WTC11 (cell line): Measurements from ENCODE around the gene ELFN2. TPM values are rescaled to one million over a fixed set of nuclear protein-coding genes. Genes with fewer than 3 reads are reported as not detected.

Experiments
- ATAC-seq: fragments of 200-7000 bp; cut with Tn5 transposase; 2 replicates; pipeline ENCODE4 v1.10.0; 2021; ENCODE audit warnings: mild to moderate bottlenecking, moderate library complexity
- CTCF ChIA-PET: fragments of 300-600 bp; sonication (Branson Sonifier 250); formaldehyde crosslinking; loops from one replicate; lab custom pipeline; 2021; ENCODE audit warnings: antibody characterized with exemption; lab: Charles Lee
- POLR2A ChIA-PET: fragments of 350-600 bp; sonication (Branson Sonifier 250); formaldehyde crosslinking; loops from one replicate; lab custom pipeline; 2021; ENCODE audit warnings: antibody characterized with exemption; lab: Charles Lee
- DNase-seq: peaks from one replicate; pipeline ENCODE4 v3.0.0; 2021; ENCODE audit warnings: low spot score
- H3K27ac Mint-ChIP-seq: 2 replicates; pipeline ENCODE4 v1.8.0; 2021; ENCODE audit warnings: mixed read lengths
- H3K27me3 Mint-ChIP-seq: 2 replicates; pipeline ENCODE4 v1.8.0; 2021; ENCODE audit warnings: low read depth, mild to moderate bottlenecking, moderate library complexity, mixed read lengths
- H3K36me3 Mint-ChIP-seq: 2 replicates; pipeline ENCODE4 v1.8.0; 2021; ENCODE audit warnings: mixed read lengths
- H3K4me1 Mint-ChIP-seq: 2 replicates; pipeline ENCODE4 v1.8.0; 2022; ENCODE audit warnings: mixed read lengths
- H3K4me3 Mint-ChIP-seq: 2 replicates; pipeline ENCODE4 v1.8.0; 2021; ENCODE audit warnings: mild to moderate bottlenecking, moderate library complexity, mixed read lengths
- H3K9me3 Mint-ChIP-seq: 2 replicates; pipeline ENCODE4 v1.8.0; 2021; ENCODE audit warnings: mixed read lengths
- ATF1 ChIP-seq: sonication (generic); formaldehyde crosslinking; IDR thresholded peaks from 2 replicates; pipeline ENCODE4 v1.8.1; 2023; ENCODE audit warnings: mild to moderate bottlenecking, moderate library complexity, missing genetic modification reagents
- CBFB ChIP-seq: sonication (generic); formaldehyde crosslinking; IDR thresholded peaks from 2 replicates; pipeline ENCODE4 v1.8.1; 2022; ENCODE audit warnings: mild to moderate bottlenecking, low read depth, missing genetic modification reagents
- CREM ChIP-seq: sonication (generic); formaldehyde crosslinking; IDR thresholded peaks from 2 replicates; pipeline ENCODE4 v1.8.1; 2022; ENCODE audit warnings: mild to moderate bottlenecking, missing genetic modification reagents, moderate library complexity
- FOXP1 ChIP-seq: sonication (generic); formaldehyde crosslinking; IDR thresholded peaks from 2 replicates; pipeline ENCODE4 v1.8.0; 2022; ENCODE audit warnings: missing genetic modification reagents, mild to moderate bottlenecking, moderate library complexity, borderline replicate concordance
- HMGA2 ChIP-seq: fragments of 250-450 bp; sonication (Bioruptor Pico); IDR thresholded peaks from 2 replicates; pipeline ENCODE4 v1.4.0; 2021; ENCODE audit warnings: mild to moderate bottlenecking, moderate library complexity
- MXD4 ChIP-seq: fragments of 250-450 bp; sonication (Bioruptor Pico); IDR thresholded peaks from 2 replicates; pipeline ENCODE4 v1.8.0; 2021; ENCODE audit warnings: mild to moderate bottlenecking, moderate library complexity, borderline replicate concordance
- NFYB ChIP-seq: sonication (generic); formaldehyde crosslinking; conservative IDR thresholded peaks from 2 replicates; pipeline ENCODE4 v1.8.0; 2022; ENCODE audit warnings: low read depth, missing genetic modification reagents
- NR1H2 ChIP-seq: sonication (generic); formaldehyde crosslinking; IDR thresholded peaks from 2 replicates; pipeline ENCODE4 v1.9.0; 2021; ENCODE audit warnings: mild to moderate bottlenecking, moderate library complexity, missing genetic modification reagents
- NR3C1 ChIP-seq: sonication (generic); formaldehyde crosslinking; conservative IDR thresholded peaks from 2 replicates; pipeline ENCODE4 v1.8.1; 2023; ENCODE audit warnings: low read depth, mild to moderate bottlenecking, missing genetic modification reagents
- SP1 ChIP-seq: sonication (generic); formaldehyde crosslinking; conservative IDR thresholded peaks from 2 replicates; pipeline ENCODE4 v1.8.1; 2022; ENCODE audit warnings: missing genetic modification reagents
- TCF7 ChIP-seq: sonication (generic); formaldehyde crosslinking; IDR thresholded peaks from 2 replicates; pipeline ENCODE4 v1.8.0; 2022; ENCODE audit warnings: mild to moderate bottlenecking, low read depth, missing genetic modification reagents, moderate library complexity
- ZNF138 ChIP-seq: sonication (generic); formaldehyde crosslinking; conservative IDR thresholded peaks from 2 replicates; pipeline ENCODE4 v1.8.1; 2022; ENCODE audit warnings: mild to moderate bottlenecking, moderate library complexity, missing genetic modification reagents
- ZNF263 ChIP-seq: sonication (generic); formaldehyde crosslinking; IDR thresholded peaks from 2 replicates; pipeline ENCODE4 v1.8.1; 2022; ENCODE audit warnings: low read depth, mild to moderate bottlenecking, moderate library complexity, missing genetic modification reagents
- ZNF423 ChIP-seq: fragments of 250-450 bp; sonication (Bioruptor Pico); IDR thresholded peaks from 2 replicates; pipeline ENCODE4 v2.1.2; 2022; ENCODE audit warnings: mild to moderate bottlenecking, moderate library complexity
- total RNA-seq: library from RNA; stranded (reverse); gene quantifications from 3 replicates; pipeline ENCODE4 v1.2.3, GENCODE V29; 2021
- TF ChIP-seq, protein P1 (sequence below): sonication (generic); formaldehyde crosslinking; IDR thresholded peaks from 2 replicates; pipeline ENCODE4 v1.8.1; 2022; ENCODE audit warnings: mild to moderate bottlenecking, missing genetic modification reagents, moderate library complexity, borderline replicate concordance
- TF ChIP-seq, protein P2 (sequence below): sonication (generic); formaldehyde crosslinking; IDR thresholded peaks from 2 replicates; pipeline ENCODE4 v1.8.0; 2022; ENCODE audit warnings: mild to moderate bottlenecking, missing genetic modification reagents
- TF ChIP-seq, protein P3 (sequence below): sonication (generic); formaldehyde crosslinking; IDR thresholded peaks from 2 replicates; pipeline ENCODE4 v1.8.1; 2022; ENCODE audit warnings: missing genetic modification reagents, borderline replicate concordance
- TF ChIP-seq, protein P4 (sequence below): sonication (generic); formaldehyde crosslinking; IDR thresholded peaks from 2 replicates; pipeline ENCODE4 v1.8.1; 2023; ENCODE audit warnings: mild to moderate bottlenecking, missing genetic modification reagents
- TF ChIP-seq, protein P5 (sequence below): sonication (generic); formaldehyde crosslinking; IDR thresholded peaks from 2 replicates; pipeline ENCODE4 v1.8.1; 2023; ENCODE audit warnings: mild to moderate bottlenecking, missing genetic modification reagents, borderline replicate concordance
- TF ChIP-seq, protein P6 (sequence below): fragments of 250-450 bp; sonication (Bioruptor Pico); conservative IDR thresholded peaks from 2 replicates; pipeline ENCODE4 v1.9.0; 2021; ENCODE audit warnings: mild to moderate bottlenecking
- TF ChIP-seq, protein P7 (sequence below): fragments of 250-450 bp; sonication (Bioruptor Pico); IDR thresholded peaks from 2 replicates; pipeline ENCODE4 v2.1.2; 2022; ENCODE audit warnings: mild to moderate bottlenecking, moderate library complexity

The ELFN2 gene
- total RNA-seq, 1 experiment from 2014 or later, result 0.87 TPM

DNA sequence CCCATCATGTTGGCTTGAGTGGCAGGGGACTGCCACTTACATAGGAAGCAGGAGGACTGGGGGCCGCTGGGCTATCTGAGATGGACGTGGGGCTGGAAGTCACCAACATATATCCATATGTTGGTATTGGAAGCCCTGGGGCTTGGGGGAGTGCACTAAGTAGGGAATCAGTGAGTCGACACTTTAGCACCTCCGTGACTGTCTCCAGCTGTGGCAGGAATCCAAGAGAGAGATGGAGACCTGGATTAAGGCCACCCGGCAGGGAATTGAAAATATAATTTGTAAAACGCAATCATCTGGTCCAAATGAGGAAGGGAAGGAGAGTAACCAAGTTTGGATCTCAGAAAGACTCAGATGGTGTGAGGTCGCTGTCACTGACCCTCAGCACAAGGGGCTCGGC, 68.4 kb downstream of the ELFN2 start (continued):
- TF ChIP-seq, protein P1, sequence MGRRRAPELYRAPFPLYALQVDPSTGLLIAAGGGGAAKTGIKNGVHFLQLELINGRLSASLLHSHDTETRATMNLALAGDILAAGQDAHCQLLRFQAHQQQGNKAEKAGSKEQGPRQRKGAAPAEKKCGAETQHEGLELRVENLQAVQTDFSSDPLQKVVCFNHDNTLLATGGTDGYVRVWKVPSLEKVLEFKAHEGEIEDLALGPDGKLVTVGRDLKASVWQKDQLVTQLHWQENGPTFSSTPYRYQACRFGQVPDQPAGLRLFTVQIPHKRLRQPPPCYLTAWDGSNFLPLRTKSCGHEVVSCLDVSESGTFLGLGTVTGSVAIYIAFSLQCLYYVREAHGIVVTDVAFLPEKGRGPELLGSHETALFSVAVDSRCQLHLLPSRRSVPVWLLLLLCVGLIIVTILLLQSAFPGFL (CRISPR knock-in tag), result no peak
- TF ChIP-seq FOXP1 (CRISPR knock-in tag) (no peak), ZNF263 (CRISPR knock-in tag) (no peak)
- TF ChIP-seq, protein P2, sequence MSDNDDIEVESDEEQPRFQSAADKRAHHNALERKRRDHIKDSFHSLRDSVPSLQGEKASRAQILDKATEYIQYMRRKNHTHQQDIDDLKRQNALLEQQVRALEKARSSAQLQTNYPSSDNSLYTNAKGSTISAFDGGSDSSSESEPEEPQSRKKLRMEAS (CRISPR knock-in tag), result no peak
- TF ChIP-seq, protein P3, sequence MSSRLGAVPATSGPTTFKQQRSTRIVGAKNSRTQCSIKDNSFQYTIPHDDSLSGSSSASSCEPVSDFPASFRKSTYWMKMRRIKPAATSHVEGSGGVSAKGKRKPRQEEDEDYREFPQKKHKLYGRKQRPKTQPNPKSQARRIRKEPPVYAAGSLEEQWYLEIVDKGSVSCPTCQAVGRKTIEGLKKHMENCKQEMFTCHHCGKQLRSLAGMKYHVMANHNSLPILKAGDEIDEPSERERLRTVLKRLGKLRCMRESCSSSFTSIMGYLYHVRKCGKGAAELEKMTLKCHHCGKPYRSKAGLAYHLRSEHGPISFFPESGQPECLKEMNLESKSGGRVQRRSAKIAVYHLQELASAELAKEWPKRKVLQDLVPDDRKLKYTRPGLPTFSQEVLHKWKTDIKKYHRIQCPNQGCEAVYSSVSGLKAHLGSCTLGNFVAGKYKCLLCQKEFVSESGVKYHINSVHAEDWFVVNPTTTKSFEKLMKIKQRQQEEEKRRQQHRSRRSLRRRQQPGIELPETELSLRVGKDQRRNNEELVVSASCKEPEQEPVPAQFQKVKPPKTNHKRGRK (CRISPR knock-in tag), result no peak

DNA sequence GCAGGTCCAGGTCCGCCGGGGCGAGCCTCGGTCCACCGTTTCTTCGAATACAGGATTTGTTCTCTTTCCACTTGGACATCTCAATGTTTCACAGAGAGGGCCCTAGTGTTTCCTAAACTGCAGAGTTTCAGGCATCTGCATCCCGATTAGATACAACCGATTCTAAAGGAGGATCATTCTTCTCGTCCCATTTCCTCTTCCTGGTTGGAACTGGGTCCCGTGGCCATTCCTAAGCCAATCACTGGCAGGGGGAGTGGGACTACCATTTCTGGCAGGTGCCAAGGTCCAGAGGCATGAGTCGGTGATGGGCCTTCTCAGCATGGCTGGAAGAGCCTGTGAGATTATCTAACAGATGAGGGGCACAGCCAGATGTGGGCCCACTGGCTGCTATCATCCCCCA, 68.9 kb downstream of the ELFN2 start:
- DNase-seq, result no peak
- H3K36me3 Mint-ChIP-seq, result no peaks in the 10 kb centered on the region
- CTCF ChIA-PET, result no interaction called here
- TF ChIP-seq CREM, result no peak
- TF ChIP-seq, protein P4, sequence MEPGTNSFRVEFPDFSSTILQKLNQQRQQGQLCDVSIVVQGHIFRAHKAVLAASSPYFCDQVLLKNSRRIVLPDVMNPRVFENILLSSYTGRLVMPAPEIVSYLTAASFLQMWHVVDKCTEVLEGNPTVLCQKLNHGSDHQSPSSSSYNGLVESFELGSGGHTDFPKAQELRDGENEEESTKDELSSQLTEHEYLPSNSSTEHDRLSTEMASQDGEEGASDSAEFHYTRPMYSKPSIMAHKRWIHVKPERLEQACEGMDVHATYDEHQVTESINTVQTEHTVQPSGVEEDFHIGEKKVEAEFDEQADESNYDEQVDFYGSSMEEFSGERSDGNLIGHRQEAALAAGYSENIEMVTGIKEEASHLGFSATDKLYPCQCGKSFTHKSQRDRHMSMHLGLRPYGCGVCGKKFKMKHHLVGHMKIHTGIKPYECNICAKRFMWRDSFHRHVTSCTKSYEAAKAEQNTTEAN (CRISPR knock-in tag), result no peak
- TF ChIP-seq, protein P5, sequence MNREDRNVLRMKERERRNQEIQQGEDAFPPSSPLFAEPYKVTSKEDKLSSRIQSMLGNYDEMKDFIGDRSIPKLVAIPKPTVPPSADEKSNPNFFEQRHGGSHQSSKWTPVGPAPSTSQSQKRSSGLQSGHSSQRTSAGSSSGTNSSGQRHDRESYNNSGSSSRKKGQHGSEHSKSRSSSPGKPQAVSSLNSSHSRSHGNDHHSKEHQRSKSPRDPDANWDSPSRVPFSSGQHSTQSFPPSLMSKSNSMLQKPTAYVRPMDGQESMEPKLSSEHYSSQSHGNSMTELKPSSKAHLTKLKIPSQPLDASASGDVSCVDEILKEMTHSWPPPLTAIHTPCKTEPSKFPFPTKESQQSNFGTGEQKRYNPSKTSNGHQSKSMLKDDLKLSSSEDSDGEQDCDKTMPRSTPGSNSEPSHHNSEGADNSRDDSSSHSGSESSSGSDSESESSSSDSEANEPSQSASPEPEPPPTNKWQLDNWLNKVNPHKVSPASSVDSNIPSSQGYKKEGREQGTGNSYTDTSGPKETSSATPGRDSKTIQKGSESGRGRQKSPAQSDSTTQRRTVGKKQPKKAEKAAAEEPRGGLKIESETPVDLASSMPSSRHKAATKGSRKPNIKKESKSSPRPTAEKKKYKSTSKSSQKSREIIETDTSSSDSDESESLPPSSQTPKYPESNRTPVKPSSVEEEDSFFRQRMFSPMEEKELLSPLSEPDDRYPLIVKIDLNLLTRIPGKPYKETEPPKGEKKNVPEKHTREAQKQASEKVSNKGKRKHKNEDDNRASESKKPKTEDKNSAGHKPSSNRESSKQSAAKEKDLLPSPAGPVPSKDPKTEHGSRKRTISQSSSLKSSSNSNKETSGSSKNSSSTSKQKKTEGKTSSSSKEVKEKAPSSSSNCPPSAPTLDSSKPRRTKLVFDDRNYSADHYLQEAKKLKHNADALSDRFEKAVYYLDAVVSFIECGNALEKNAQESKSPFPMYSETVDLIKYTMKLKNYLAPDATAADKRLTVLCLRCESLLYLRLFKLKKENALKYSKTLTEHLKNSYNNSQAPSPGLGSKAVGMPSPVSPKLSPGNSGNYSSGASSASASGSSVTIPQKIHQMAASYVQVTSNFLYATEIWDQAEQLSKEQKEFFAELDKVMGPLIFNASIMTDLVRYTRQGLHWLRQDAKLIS (CRISPR knock-in tag), result no peak
- TF ChIP-seq NR1H2 (CRISPR knock-in tag), result no peak
- TF ChIP-seq MXD4 (CRISPR knock-in tag), result no peak
- TF ChIP-seq NR3C1 (CRISPR knock-in tag), result no peak
- TF ChIP-seq NFYB, result no peak
- TF ChIP-seq ZNF138 (CRISPR knock-in tag), result no peak
- TF ChIP-seq, all 79 proteins: peak for 0
- peaks cover 4% of the 10 kb centered on the region; the same call in 1 of the 2 replicates for H3K27me3 Mint-ChIP-seq
- POLR2A ChIA-PET, result no interaction called here
- no peak overlapping the region for H3K4me3 Mint-ChIP-seq
- H3K4me1 Mint-ChIP-seq, result peaks cover under 1% of the 10 kb centered on the region; the same call in 1 of the 2 replicates
- H3K9me3 Mint-ChIP-seq, result no peaks in the 10 kb centered on the region
- no peak overlapping the region for H3K27ac Mint-ChIP-seq
- ATAC-seq, result no peak

DNA sequence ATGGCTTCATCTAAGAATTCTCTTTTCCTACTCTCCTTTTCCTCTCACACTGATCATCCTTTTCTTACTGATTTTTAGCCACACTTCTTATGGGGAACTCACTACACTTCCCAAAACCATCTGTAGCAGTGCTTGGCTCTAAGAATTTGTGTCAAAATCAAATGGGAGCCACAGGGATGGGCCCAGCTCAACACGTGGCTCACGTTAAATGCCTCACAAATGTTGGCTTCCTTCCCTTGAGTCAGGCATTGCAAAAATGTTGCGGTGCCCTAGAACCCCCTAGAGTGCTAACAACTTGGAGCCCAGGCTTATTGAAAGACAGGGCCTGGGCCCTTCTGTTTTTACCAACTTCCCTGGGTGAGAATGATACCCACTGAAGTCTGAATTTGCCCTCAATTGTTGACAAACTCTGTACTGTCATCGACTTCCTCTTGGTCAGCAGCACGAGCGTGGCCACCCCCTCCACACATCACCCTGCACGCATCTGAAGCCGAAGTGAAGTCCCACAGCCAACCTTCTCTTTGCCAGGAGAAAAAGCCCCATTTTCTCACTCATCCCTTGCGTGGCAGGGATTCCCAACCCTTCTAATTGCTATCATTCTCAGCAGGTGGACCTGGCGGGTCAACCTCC, 69.7 kb downstream of the ELFN2 start:
- Mint-ChIP-seq H3K27me3 (peaks cover 4% of the 10 kb centered on the region; the same call in 1 of the 2 replicates), H3K9me3 (no peaks in the 10 kb centered on the region), H3K27ac (no peak overlapping the region), H3K4me3 (no peak overlapping the region), H3K4me1 (peaks cover 2% of the 10 kb centered on the region; the same call in 1 of the 2 replicates), H3K36me3 (no peaks in the 10 kb centered on the region)
- DNase-seq, result no peak
- no peak for ATAC-seq
- POLR2A ChIA-PET, result no interaction called here
- CTCF ChIA-PET, result interaction anchor here (1.0 kb wide), 1 partner anchor 28 kb away, joined by 3 read pairs; no protein-coding TSS in a partner anchor
- no peak for TF ChIP-seq ATF1
- TF ChIP-seq, protein P6, sequence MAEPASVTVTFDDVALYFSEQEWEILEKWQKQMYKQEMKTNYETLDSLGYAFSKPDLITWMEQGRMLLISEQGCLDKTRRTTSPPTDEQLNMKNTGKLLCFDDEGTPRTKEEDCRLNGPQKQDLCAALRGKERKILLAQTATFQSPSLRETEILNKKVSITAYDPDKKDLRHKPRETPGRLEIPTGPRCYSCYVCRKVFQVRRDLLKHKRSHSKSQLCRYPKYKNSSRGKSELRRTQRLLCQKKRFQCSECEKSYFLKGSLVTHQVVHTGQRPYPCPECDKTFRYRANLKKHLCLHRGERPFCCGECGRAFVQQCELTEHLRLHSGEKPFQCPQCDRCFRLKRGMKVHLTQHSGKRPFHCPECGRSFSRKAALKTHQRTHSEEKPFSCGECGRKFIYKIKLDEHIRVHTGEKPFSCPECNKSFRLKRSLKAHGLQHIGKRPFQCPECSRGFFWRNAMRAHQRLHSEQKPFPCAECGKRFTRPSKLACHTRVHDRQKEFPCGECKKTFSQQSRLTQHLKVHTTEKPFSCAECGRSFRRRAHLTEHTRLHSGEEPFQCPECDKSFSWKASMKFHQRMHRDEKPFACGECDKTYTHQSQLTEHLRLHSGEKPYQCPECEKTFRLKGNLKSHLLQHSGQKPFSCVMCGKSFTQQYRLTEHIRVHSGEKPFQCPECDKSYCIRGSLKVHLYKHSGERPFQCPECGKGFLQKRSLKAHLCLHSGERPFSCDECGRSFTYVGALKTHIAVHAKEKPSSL (CRISPR knock-in tag), result no peak
- TF ChIP-seq, protein P7, sequence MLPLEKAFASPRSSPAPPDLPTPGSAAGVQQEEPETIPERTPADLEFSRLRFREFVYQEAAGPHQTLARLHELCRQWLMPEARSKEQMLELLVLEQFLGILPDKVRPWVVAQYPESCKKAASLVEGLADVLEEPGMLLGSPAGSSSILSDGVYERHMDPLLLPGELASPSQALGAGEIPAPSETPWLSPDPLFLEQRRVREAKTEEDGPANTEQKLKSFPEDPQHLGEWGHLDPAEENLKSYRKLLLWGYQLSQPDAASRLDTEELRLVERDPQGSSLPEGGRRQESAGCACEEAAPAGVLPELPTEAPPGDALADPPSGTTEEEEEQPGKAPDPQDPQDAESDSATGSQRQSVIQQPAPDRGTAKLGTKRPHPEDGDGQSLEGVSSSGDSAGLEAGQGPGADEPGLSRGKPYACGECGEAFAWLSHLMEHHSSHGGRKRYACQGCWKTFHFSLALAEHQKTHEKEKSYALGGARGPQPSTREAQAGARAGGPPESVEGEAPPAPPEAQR (CRISPR knock-in tag), result no peak
- TF ChIP-seq TCF7 (CRISPR knock-in tag), result no peak
- TF ChIP-seq SP1, result no peak
- no peak for TF ChIP-seq ZNF423 (CRISPR knock-in tag)
- TF ChIP-seq HMGA2 (CRISPR knock-in tag), result no peak
- TF ChIP-seq CBFB (CRISPR knock-in tag), result no peak
